CD4-positive, alpha-beta memory T cell (primary cell): Measurements from ENCODE around the gene RPL7A. TPM values are rescaled to one million over a fixed set of nuclear protein-coding genes. Genes with fewer than 3 reads are reported as not detected.

Experiments
- CTCF ChIA-PET: fragments of 350-600 bp; sonication (Branson Sonifier 250); formaldehyde crosslinking; loops from one replicate; lab custom pipeline; 2021; ENCODE audit warnings: inconsistent platforms; ENCODE audit not compliant: partially characterized antibody; lab: Charles Lee
- POLR2A ChIA-PET: fragments of 350-600 bp; sonication (Branson Sonifier 250); formaldehyde crosslinking; loops from one replicate; lab custom pipeline; 2021; ENCODE audit not compliant: partially characterized antibody; lab: Charles Lee
- DNase-seq, 5 donors: peaks; one replicate each; pipeline versions ENCODE4 v3.0.0 to v3.0.0-alpha.2; 2020 to 2022; ENCODE audit warnings: mixed read lengths in 1 of 5
- H3K27ac ChIP-seq: one replicate; pipeline ENCODE4 v1.7.0; 2013; ENCODE audit warnings: low read depth, low read length
- H3K27me3 ChIP-seq: 2 replicates; pipeline ENCODE4 v1.7.0; 2013; ENCODE audit warnings: mild to moderate bottlenecking, low read length, moderate library complexity; ENCODE audit not compliant: insufficient read depth
- H3K36me3 ChIP-seq: 2 replicates; pipeline ENCODE4 v1.7.0; 2013; ENCODE audit warnings: mild to moderate bottlenecking, low read length, moderate library complexity; ENCODE audit not compliant: insufficient read depth
- H3K4me1 ChIP-seq: 2 replicates; pipeline ENCODE4 v1.7.0; 2013; ENCODE audit warnings: mild to moderate bottlenecking, low read length, moderate library complexity; ENCODE audit not compliant: insufficient read depth
- H3K4me3 ChIP-seq, 2 donors: one replicate each; pipeline ENCODE4 v1.7.0; 2013; ENCODE audit warnings: low read length in 2 of 2, mild to moderate bottlenecking in 1 of 2
- H3K9me3 ChIP-seq, 2 donors: one replicate each; pipeline ENCODE4 v1.7.0; 2013; ENCODE audit warnings: low read length in 2 of 2, control low read depth in 1 of 2; ENCODE audit not compliant: control insufficient read depth in 1 of 2
- H3K27ac Mint-ChIP-seq, 7 donors: one replicate each; pipeline ENCODE4 v1.8.0; 2020 to 2021; ENCODE audit warnings: mixed read lengths in 7 of 7, mild to moderate bottlenecking in 6 of 7, inconsistent platforms in 3 of 7, moderate library complexity in 3 of 7
- H3K27me3 Mint-ChIP-seq, 2 donors: one replicate each; pipeline ENCODE4 v1.8.0; 2020 to 2021; ENCODE audit warnings: mixed read lengths in 2 of 2
- H3K36me3 Mint-ChIP-seq, 2 donors: one replicate each; pipeline ENCODE4 v1.8.0; 2020 to 2021; ENCODE audit warnings: mixed read lengths in 2 of 2, inconsistent platforms in 1 of 2, mild to moderate bottlenecking in 1 of 2
- H3K4me1 Mint-ChIP-seq, 4 donors: one replicate each; pipeline ENCODE4 v1.8.0; 2020 to 2021; ENCODE audit warnings: mixed read lengths in 4 of 4, mild to moderate bottlenecking in 1 of 4
- H3K4me3 Mint-ChIP-seq, 8 donors: one replicate each; pipeline ENCODE4 v1.8.0; 2020 to 2021; ENCODE audit warnings: mixed read lengths in 8 of 8, mild to moderate bottlenecking in 7 of 8, moderate library complexity in 6 of 8, inconsistent platforms in 3 of 8
- H3K9me3 Mint-ChIP-seq, 8 donors: one replicate each; pipeline ENCODE4 v1.8.0; 2020 to 2021; ENCODE audit warnings: mixed read lengths in 8 of 8, mild to moderate bottlenecking in 5 of 8, inconsistent platforms in 3 of 8, moderate library complexity in 1 of 8
- intact Hi-C: fragments of 100-400 bp; cut with micrococcal nuclease; formaldehyde crosslinking; loops from one replicate; pipeline ENCODE4 v1.15.1; 2023
- polyA plus RNA-seq, 2 donors: library from polyadenylated mRNA; unstranded; fragments of 300-500 nt; fragmentation: Illumina TruSeq; gene quantifications; one replicate each; pipeline ENCODE4 v1.2.3, GENCODE V29; 2021
- total RNA-seq, 2 experiments: library from RNA; stranded (reverse); gene quantifications; one replicate each; pipeline ENCODE4 v1.2.3, GENCODE V29; 2021

Gene RPL7A
- total and polyA plus RNA-seq, 4 experiments from 2014 or later: 794 to 2,268 (median 1,624) TPM

DNA sequence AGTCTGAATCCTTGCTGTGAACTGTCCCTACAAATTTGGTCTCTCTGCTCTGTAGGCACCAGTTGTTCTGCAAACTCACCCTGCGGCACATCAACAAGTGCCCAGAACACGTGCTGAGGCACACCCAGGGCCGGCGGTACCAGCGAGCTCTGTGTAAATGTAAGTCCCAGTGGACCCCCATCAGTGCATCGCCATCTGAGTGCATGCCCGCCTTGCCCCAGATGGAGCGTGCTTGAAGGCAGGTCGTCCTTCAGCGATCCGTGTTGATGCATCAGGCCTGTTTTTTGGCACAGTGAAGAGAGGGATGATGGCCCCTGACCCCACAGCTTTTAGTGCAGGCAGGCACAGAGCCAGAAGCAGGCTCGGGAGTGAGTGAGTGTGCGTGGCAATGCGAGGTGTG is 9.6 kb downstream of the RPL7A start:
- CTCF ChIA-PET: interaction anchor here (0.9 to 3.9 kb wide), 7 partner anchors 9 to 171 kb away, joined by 3 to 51 read pairs (median 5); partner anchors contain the start of genes MED22 and RPL7A
- H3K36me3 ChIP-seq: peaks cover 43% of the 10 kb centered on the region
- H3K4me3 Mint-ChIP-seq: peak overlapping the region; percentile 64 to 89 (median 79)
- H3K4me1 Mint-ChIP-seq: peaks cover 14 to 44% (median 30%) of the 10 kb centered on the region in 4 donors
- H3K36me3 Mint-ChIP-seq: peaks cover 12 to 44% of the 10 kb centered on the region in 2 donors
- H3K27ac ChIP-seq: peak overlapping the region; percentile 1
- H3K4me3 ChIP-seq: no peak overlapping the region
- peak overlapping the region in 6 of 7 donors; percentile 77 to 92 (median 90) for H3K27ac Mint-ChIP-seq
- POLR2A ChIA-PET: interaction anchor here (2.2 to 18.1 kb wide), 4 partner anchors 10 to 59 kb away, joined by 12 to 437 read pairs (median 27); partner anchors contain the start of genes MED22, REXO4, RPL7A and STKLD1
- no peaks in the 10 kb centered on the region for H3K9me3 ChIP-seq
- no peaks in the 10 kb centered on the region for H3K27me3 Mint-ChIP-seq
- H3K4me1 ChIP-seq: peaks cover 33% of the 10 kb centered on the region
- no peak for DNase-seq
- H3K27me3 ChIP-seq: no peaks in the 10 kb centered on the region
- H3K9me3 Mint-ChIP-seq: peaks cover 0 to 2% (median 0%) of the 10 kb centered on the region in 8 donors
- intact Hi-C loops: loop anchor here (2.0 to 5.0 kb wide), 2 partner anchors 21 to 120 kb away; partner anchors contain the start of genes SLC2A6 and SURF6

DNA sequence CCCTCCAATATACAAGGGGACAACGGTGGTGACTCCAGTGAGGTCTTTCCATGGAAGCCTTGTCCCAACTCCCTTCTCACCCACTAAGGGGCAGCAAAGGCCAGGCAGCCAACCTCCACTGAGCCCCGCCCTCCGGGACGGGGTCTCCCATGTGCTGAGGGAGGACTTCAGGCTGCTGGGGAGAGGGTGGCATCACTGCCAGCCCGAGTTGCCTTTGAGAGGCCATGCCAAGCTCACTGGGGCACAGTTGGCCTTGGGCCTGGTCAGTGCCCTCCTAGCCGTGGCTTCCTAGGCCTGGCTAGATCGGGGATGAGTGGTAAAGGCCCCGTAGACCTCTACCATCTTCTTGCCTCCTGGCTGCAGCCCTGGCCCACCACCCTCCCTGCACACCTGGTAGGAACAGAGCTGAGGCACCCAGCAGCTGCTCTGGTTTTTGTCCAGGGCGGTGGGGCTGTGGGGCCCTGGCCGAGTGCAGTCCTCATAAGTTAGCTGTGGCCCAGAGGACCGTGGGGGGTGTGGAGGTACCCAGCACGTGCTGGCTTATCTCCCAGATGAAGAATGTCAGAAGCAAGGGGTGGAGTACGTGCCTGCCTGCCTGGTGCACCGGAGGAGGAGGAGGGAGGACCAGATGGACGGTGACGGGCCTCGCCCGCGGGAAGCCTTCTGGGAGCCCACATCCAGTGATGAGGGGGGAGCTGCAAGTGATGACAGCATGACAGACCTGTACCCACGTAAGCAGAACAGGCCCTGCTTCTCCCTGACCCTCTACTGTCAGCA is 11.6 kb downstream of the RPL7A start:
- Histone ChIP-seq H3K36me3 (peaks cover 51% of the 10 kb centered on the region), H3K4me1 (peaks cover 33% of the 10 kb centered on the region), H3K27ac (no peak overlapping the region), H3K9me3 (no peaks in the 10 kb centered on the region), H3K4me3 (no peak overlapping the region), H3K27me3 (no peaks in the 10 kb centered on the region)
- peak in 1 of 5 donors; percentile 39 for DNase-seq
- intact Hi-C loops: loop anchor here (5.0 kb wide), 1 partner anchor 118 kb away; the partner anchor contains the start of gene SLC2A6
- H3K4me3 Mint-ChIP-seq: peak overlapping the region in 3 of 8 donors; percentile 59 to 81 (median 59)
- ChIA-PET CTCF (interaction anchor here (1.1 to 3.7 kb wide), 2 partner anchors 12 to 47 kb away, joined by 4 to 20 read pairs; no protein-coding TSS in a partner anchor), POLR2A (interaction anchor here (1.3 to 18.1 kb wide), 3 partner anchors 11 to 329 kb away, joined by 3 to 437 read pairs (median 7); partner anchors contain the start of genes GTF3C5, MED22, RPL7A and STKLD1)
- H3K36me3 Mint-ChIP-seq: peaks cover 17 to 51% of the 10 kb centered on the region in 2 donors
- H3K4me1 Mint-ChIP-seq: peaks cover 16 to 41% (median 30%) of the 10 kb centered on the region in 4 donors
- H3K9me3 Mint-ChIP-seq: peaks cover 0 to 2% (median 0%) of the 10 kb centered on the region in 8 donors
- peak overlapping the region in 6 of 7 donors; percentile 23 to 85 (median 54) for H3K27ac Mint-ChIP-seq
- no peaks in the 10 kb centered on the region for H3K27me3 Mint-ChIP-seq

DNA sequence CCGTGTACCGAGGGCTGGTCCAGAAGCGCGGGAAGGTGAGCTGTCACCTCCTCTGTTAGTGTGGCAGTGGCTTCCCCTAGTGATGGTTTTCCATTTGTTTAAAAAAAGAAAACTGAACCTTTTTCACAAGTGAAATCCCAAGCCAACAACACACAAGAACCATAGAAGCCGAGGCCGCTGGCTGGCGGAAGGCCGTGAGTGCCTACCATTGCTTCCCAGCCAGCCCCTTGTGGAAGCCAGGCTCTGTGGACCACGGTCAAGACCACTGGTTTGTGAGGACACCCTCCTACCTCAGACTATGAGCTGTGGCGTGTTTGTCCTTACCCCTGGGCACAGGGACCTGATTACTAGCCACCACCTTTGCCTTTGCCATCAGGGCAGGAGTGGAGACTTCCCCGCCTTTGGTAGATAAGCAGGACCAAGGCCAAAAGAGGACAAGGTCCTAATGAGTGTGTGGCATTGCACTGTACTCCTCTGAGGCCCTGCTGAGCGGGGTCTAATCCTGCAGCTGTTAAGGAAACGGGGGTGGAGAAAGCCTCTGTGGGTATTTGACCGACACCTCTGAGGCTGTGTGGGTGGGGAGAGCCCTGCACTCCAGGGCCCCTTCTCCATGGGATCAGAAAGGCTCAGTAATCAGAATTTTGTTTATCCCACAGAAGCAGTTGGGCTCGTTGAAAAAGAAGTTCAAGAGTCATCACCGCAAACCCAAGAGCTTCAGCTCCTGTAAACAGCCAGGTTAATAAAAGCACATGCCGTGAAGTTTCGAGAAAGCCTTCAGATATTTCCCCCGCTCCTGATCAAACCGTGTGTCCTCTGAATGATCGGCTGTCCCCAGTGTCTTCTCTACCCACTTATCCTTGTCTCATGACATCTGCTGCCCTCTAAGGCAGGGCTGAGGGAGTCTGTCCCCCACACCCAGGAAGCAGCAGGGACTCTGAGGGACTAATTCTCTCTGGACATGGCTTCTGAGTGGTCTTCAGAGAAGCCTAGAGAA is 12.7 kb downstream of the RPL7A start:
- ChIA-PET CTCF (interaction anchor here (1.1 to 3.7 kb wide), 2 partner anchors 10 to 46 kb away, joined by 4 to 20 read pairs; no protein-coding TSS in a partner anchor), POLR2A (interaction anchor here (2.4 to 18.1 kb wide), 2 partner anchors 10 to 13 kb away, joined by 7 to 437 read pairs; partner anchors contain the start of genes MED22, RPL7A, STKLD1 and SURF4)
- Mint-ChIP-seq H3K27me3 (no peaks in the 10 kb centered on the region), H3K4me3 (peak overlapping the region in 1 of 8 donors; percentile 15), H3K27ac (peak overlapping the region in 6 of 7 donors; percentile 55 to 90 (median 63)), H3K36me3 (peaks cover 25 to 62% of the 10 kb centered on the region in 2 donors), H3K9me3 (peaks cover 0 to 2% (median 0%) of the 10 kb centered on the region in 8 donors), H3K4me1 (peaks cover 16 to 35% (median 24%) of the 10 kb centered on the region in 4 donors)
- no peaks in the 10 kb centered on the region for H3K27me3 ChIP-seq
- no peak overlapping the region for H3K4me3 ChIP-seq
- peaks cover 62% of the 10 kb centered on the region for H3K36me3 ChIP-seq
- no peaks in the 10 kb centered on the region for H3K9me3 ChIP-seq
- H3K27ac ChIP-seq: no peak overlapping the region
- peak in 1 of 5 donors; percentile 33 for DNase-seq
- peaks cover 24% of the 10 kb centered on the region for H3K4me1 ChIP-seq
- intact Hi-C loops: no loop called here

DNA sequence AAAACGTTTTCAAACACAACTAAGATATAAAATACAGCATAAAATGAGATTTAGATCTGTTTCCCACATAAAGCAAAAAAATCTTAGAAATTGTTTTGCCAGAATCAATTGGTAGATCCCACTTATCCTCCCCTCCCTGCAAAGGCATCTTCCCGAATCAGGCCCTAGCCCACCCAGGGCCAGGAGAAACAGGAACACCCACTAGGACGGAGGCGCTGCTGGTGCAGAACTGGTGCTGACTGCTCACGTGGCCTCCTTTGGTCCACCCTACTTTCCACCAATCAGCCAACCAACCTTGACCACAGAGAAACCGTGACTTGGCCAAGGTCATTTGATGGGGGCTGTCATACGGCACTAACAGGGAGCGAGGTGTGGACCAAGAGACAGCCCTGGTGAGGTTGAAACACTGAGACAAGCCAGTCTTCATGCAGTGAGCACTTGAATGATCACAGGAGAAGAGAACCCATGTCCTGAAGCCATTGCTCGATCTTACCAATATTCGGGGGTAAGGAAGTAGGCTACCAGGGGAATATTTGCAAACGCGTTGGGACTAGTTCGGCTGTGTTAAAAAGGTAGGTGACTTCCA is 13.6 kb downstream of the RPL7A start:
- Mint-ChIP-seq H3K4me3 (no peak overlapping the region), H3K27ac (peak overlapping the region in 4 of 7 donors; percentile 30 to 76 (median 54)), H3K9me3 (peaks cover 0 to 2% (median 0%) of the 10 kb centered on the region in 8 donors), H3K27me3 (no peaks in the 10 kb centered on the region), H3K36me3 (peaks cover 30 to 67% of the 10 kb centered on the region in 2 donors), H3K4me1 (peaks cover 18 to 36% (median 25%) of the 10 kb centered on the region in 4 donors)
- Histone ChIP-seq H3K4me3 (no peak overlapping the region), H3K4me1 (peaks cover 26% of the 10 kb centered on the region), H3K36me3 (peaks cover 71% of the 10 kb centered on the region), H3K27ac (no peak overlapping the region), H3K9me3 (no peaks in the 10 kb centered on the region), H3K27me3 (no peaks in the 10 kb centered on the region)
- ChIA-PET CTCF (interaction anchor here (3.7 kb wide), 1 partner anchor 10 kb away, joined by 20 read pairs; no protein-coding TSS in a partner anchor), POLR2A (interaction anchor here (1.4 to 18.7 kb wide), 4 partner anchors 9 to 12 kb away, joined by 4 to 437 read pairs (median 226); partner anchors contain the start of genes MED22, RPL7A, STKLD1 and SURF1)
- peak in 1 of 5 donors; percentile 13 for DNase-seq
- intact Hi-C loops: no loop called here

DNA sequence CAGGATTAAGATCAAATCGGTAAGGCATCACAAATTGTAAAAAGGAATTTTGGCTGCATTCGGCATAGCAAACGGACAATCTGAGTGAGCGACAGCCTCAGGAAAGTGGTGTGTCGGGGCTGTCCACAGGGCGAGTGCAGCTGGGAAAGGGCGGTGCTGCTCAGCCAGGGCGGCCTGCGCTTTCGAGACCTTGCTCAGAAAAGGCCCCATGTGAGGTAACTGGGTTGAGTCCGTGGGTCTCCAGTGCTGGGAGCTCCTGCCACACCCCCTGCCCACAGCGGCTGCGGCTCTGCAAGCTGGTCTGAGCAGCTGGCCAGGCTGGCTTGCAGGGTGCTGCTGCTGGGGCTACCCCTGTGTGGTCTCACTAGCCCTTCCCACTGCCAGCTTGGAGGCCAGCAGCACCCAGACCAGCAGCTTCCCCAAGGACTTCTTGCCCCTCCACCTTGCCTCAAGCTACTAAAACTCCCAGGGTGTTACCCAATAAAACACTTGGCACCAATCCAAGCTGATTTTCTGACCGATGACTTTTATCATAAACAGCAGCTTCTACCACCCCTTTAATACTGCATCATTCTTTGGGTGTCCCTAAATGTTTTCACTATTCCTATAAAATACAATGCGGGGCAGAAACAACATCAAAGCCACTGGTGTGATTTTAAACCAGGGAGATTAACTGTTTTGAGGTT is 14.5 kb downstream of the RPL7A start:
- CTCF ChIA-PET: interaction anchor here (0.9 to 1.5 kb wide), 2 partner anchors 9 to 42 kb away, joined by 3 read pairs; no protein-coding TSS in a partner anchor
- H3K9me3 ChIP-seq: no peaks in the 10 kb centered on the region
- H3K27ac ChIP-seq: no peak overlapping the region
- H3K27me3 Mint-ChIP-seq: no peaks in the 10 kb centered on the region
- H3K9me3 Mint-ChIP-seq: peaks cover 0 to 2% (median 0%) of the 10 kb centered on the region in 8 donors
- no peak for DNase-seq
- peak overlapping the region in 3 of 7 donors; percentile 35 to 76 (median 62) for H3K27ac Mint-ChIP-seq
- intact Hi-C loops: no loop called here
- H3K36me3 ChIP-seq: peaks cover 80% of the 10 kb centered on the region
- H3K4me3 ChIP-seq: no peak overlapping the region
- H3K4me1 ChIP-seq: peaks cover 27% of the 10 kb centered on the region
- H3K27me3 ChIP-seq: no peaks in the 10 kb centered on the region
- POLR2A ChIA-PET: interaction anchor here (1.1 to 18.7 kb wide), 4 partner anchors 9 to 12 kb away, joined by 3 to 437 read pairs (median 10); partner anchors contain the start of genes MED22, RPL7A, SURF1 and SURF2
- peaks cover 33 to 67% of the 10 kb centered on the region in 2 donors for H3K36me3 Mint-ChIP-seq
- H3K4me1 Mint-ChIP-seq: peaks cover 14 to 37% (median 21%) of the 10 kb centered on the region in 4 donors
- no peak overlapping the region for H3K4me3 Mint-ChIP-seq
